Pancreas (tissue), 10 donors: ENCODE results near the gene ISCA1. TPM values are rescaled to one million over a fixed set of nuclear protein-coding genes. Genes with fewer than 3 reads are reported as not detected.

Source experiments
- ATAC-seq, 4 donors: fragments of 200-7000 bp; cut with Tn5 transposase; one replicate each; pipeline versions ENCODE4 v1.8.0 to v1.9.1; 2020; ENCODE audit warnings: mild to moderate bottlenecking in 4 of 4, moderate library complexity in 4 of 4
- DNase-seq, 6 donors: peaks; one replicate each; pipeline ENCODE4 v3.0.0-alpha.2; 2020
- FAIRE-seq: peaks from 2 replicates; lab custom pipeline; 2012; peaks lifted over from hg19 to GRCh38; lab: Jason Lieb, UNC
- H3K27ac ChIP-seq, 4 donors: fragments of 200-600 bp; sonication (generic); 1 replicate in 3 of 4; 2 replicates in 1 of 4; pipeline versions ENCODE4 v1.5.0 to v1.8.0; 2020
- H3K27me3 ChIP-seq, 4 donors: fragments of 200-600 bp; one replicate each; pipeline ENCODE4 v1.8.0; 2021
- H3K36me3 ChIP-seq, 3 donors: fragments of 200-600 bp; sonication (generic) in 1 of 3; one replicate each; pipeline versions ENCODE4 v1.5.0 to v1.8.0; 2020 to 2021
- H3K4me1 ChIP-seq, 3 donors: fragments of 200-600 bp; one replicate each; pipeline ENCODE4 v1.8.0; 2021
- H3K4me3 ChIP-seq, 4 donors: fragments of 200-600 bp; sonication (generic) in 2 of 4; one replicate each; pipeline versions ENCODE4 v1.5.0 to v1.8.0; 2020 to 2021
- H3K9me3 ChIP-seq, 4 donors: fragments of 200-600 bp; one replicate each; pipeline ENCODE4 v1.8.0; 2021
- CTCF ChIP-seq, 4 donors: fragments of 200-600 bp; sonication (generic) in 3 of 4; IDR thresholded peaks; one replicate each; pipeline versions ENCODE4 v1.5.0 to v1.8.0; 2021; ENCODE audit warnings: antibody characterized with exemption in 4 of 4
- WGBS, 2 donors: extraction: QIAGEN DNeasy Blood & Tissue Kit; methylation state at CpG; one replicate each; pipeline ENCODE4 v1.1.7; 2013; 5-methylcytosine and 5-hydroxymethylcytosine counted together
- intact Hi-C, 3 donors: fragments of 100-400 bp; cut with DNase I; formaldehyde crosslinking; loops; one replicate each; pipeline versions ENCODE4 v1.11.1 to v1.14.2; 2022
- polyA plus RNA-seq, 2 donors: library from polyadenylated mRNA; stranded (reverse); fragments of 200-250 nt; gene quantifications; one replicate each; pipeline ENCODE4 v1.2.3, GENCODE V29; 2013
- total RNA-seq, 6 donors: library from RNA; stranded (reverse); fragmentation: NEBNext Ultra II Directional in 4 of 6; extraction: Animal tissue kit (Norgen Biotek cat#: 25700) in 4 of 6; gene quantifications; one replicate each; pipeline versions ENCODE4 v1.2.1 to v1.2.4, GENCODE V29; 2021 to 2023
- donor health status: healthy with polysubstance abuse.
- donor health status: DM: no; HTN: no; CAD: no; lungs with moderate emphysema.
- donor health status: DM: no; HTN: no; CAD: no.
- donor health status: control.
- donor health status: control.
- donor health status: Bipolar disorder and iron deficiency.
- donor health status: DM: yes; HTN: yes; CAD: no.
- donor health status: DM: no; HTN: no; CAD: no.
- donor health status: DM: no; HTN: no; CAD: no.
- donor health status: DM: yes; HTN: yes; CAD: no.

Gene ISCA1
- total RNA-seq (10 to 100 TPM in 4 of 6 donors, 1 to 10 TPM in 2; 8.6 to 17.3 (median 10.9) TPM), polyA plus RNA-seq (10 to 100 TPM in 1 of 2 donors, 1 to 10 TPM in 1; 9.0 to 26.5 TPM)

DNA sequence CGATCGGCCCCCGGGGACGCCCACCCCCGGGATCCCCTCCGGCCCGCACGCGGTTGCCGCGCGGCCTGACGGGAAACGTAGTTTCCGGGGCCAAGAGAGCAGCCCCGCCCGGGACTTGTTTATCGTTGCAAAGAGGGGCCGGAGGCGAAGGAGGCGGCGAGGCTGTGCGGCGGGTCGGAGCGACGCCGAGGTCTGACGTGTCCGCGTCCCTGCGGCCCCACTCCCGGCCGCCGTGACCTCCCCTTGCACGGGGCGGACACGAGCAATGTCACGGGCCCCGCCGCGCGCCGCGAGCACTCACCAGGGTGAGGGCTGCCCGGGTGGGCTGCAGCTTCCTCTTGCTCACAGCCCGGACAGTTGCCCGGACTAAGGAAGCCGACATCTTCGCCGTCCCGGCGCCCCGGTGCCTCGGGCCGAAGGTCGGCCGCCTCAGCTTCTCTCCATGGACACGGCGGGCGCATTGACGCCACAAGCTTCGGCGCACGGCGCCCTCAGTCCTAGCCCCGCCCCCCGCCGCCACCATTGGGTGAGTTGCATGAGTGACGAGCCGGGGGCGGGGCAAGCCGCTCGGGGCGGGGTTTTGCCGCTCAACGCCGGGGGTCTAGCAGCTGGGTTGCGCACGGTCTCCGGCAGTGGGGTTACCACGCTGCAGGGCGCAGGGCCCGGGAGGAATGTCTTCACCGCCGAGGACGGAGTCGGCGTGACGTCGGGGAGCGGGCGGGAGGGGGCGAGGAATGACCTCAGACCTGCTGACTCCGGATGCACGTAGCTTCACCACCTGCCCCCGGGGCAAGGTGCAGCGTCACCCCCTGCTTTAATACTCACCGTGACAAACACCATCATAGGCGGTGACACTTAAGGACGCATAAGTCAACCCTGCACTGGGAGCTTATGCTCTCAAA, at the start of gene ISCA1:
Gene ISCA1, minus strand, starts transcription at position 462 of the 902 bp plus-strand sequence. Its CDS starts 80 bp downstream, at position 382.
- no peaks in the 10 kb centered on the region for H3K9me3 ChIP-seq
- peak within 1 kb of the TSS; percentile 94 to 100 (median 98) for H3K27ac ChIP-seq
- no peaks in the 10 kb centered on the region for H3K27me3 ChIP-seq
- peaks cover 5 to 16% (median 10%) of the 10 kb centered on the region in 3 donors for H3K4me1 ChIP-seq
- TF ChIP-seq CTCF (IDR thresholded peaks at IDR 0.05): no peak
- WGBS, 2 donors: 0% methylated on average over 65 to 101 of the region's 101 CpGs
- DNase-seq (peak; percentile 96 to 99 (median 97)), ATAC-seq (peak; percentile 94 to 99 (median 96)), FAIRE-seq (no peak)
- H3K4me3 ChIP-seq: peak within 1 kb of the TSS; percentile 82 to 93 (median 91)
- intact Hi-C loops: no loop called here
- H3K36me3 ChIP-seq: peaks cover 0 to under 1% (median 0%) of the 10 kb centered on the region in 3 donors

- Histone ChIP-seq H3K27me3 (no peaks in the 10 kb centered on the region), H3K4me1 (no peaks in the 10 kb centered on the region), H3K4me3 (no peak overlapping the region), H3K36me3 (peaks cover 2 to 37% (median 3%) of the 10 kb centered on the region in 3 donors), H3K27ac (no peak overlapping the region), H3K9me3 (no peaks in the 10 kb centered on the region)
- intact Hi-C loops: no loop called here
- 94 to 95% methylated on average over 5 of the region's 5 CpGs for WGBS, 2 donors
- no peak for TF ChIP-seq CTCF (IDR thresholded peaks at IDR 0.05)
- DNase-seq (no peak), ATAC-seq (no peak), FAIRE-seq (no peak)
Measured at GRCh38 chr9:86330186-86330585, 47.8 kb upstream of the ISCA1 start.

DNA sequence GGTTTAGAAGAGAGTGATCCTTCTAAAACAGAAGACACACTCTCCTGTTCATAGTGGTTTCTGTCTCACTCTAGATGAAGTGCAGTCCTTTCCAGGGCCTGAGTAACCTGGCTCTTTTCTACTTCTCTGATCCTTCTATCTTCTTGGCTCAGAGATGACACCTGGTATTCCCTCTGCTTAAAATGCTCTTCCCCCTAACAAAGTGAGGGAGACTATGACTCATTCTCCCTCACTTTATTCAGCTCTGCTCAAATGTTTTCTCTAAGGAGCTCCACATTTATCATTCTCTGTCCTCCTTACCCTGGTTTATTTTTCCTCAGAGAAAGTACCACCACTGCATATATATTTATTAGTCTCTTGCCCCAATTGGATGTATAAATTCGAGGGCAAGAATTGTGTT, 47.3 kb upstream of the ISCA1 start:
- no peak for DNase-seq
- 82 to 84% methylated on average over 1 of the region's 1 CpG for WGBS, 2 donors
- H3K27me3 ChIP-seq: no peaks in the 10 kb centered on the region

GRCh38 chr9:86328156-86328555, 45.8 kb upstream of the ISCA1 start:
- TF ChIP-seq CTCF (IDR thresholded peaks at IDR 0.05): no peak
- DNase-seq: no peak
- Histone ChIP-seq H3K4me1 (no peaks in the 10 kb centered on the region), H3K4me3 (no peak overlapping the region), H3K9me3 (no peaks in the 10 kb centered on the region), H3K27ac (no peak overlapping the region), H3K36me3 (peaks cover 1 to 38% (median 3%) of the 10 kb centered on the region in 3 donors), H3K27me3 (no peaks in the 10 kb centered on the region)
- WGBS, 2 donors: 70 to 84% methylated on average over 4 of the region's 4 CpGs
- no peak for ATAC-seq
- intact Hi-C loops: no loop called here
- no peak for FAIRE-seq

More for the DNA sequence above, 47.3 kb upstream of the ISCA1 start:
- Histone ChIP-seq H3K27ac (no peak overlapping the region), H3K4me1 (no peaks in the 10 kb centered on the region), H3K36me3 (peaks cover under 1 to 37% (median 3%) of the 10 kb centered on the region in 3 donors), H3K4me3 (no peak overlapping the region), H3K9me3 (no peaks in the 10 kb centered on the region)
- FAIRE-seq: no peak
- intact Hi-C loops: no loop called here
- ATAC-seq: no peak
- TF ChIP-seq CTCF (IDR thresholded peaks at IDR 0.05): no peak
